GM18858 (cell line): Measurements from ENCODE around the gene DRD2.
"Not testable (repeated sequence)": the region's sequence is repeated elsewhere in the genome, so short reads cannot be mapped to it uniquely, and the experiment has no call there.

Source experiments
- ATAC-seq: cut with Tn5 transposase; IDR thresholded peaks from one replicate; pipeline ENCODE4 v1.9.1; 2021; ENCODE audit not compliant: unreplicated experiment

Gene DRD2

GRCh38 chr11:113475160-113475761, at the start of gene DRD2:
DRD2 (minus strand) TSS chr11:113475398; CDS start chr11:113424651, 50,747 bp downstream.
- no peak for ATAC-seq

GRCh38 chr11:113523906-113524305, 48.7 kb upstream of the DRD2 start:
- ATAC-seq, result not testable (repeated sequence)

GRCh38 chr11:113521737-113522517, 46.7 kb upstream of the DRD2 start:
- no peak for ATAC-seq

- ATAC-seq, result no peak
Observed at GRCh38 chr11:113519989-113520613, 44.9 kb upstream of the DRD2 start.

- no peak for ATAC-seq
Observed at GRCh38 chr11:113518716-113519495, 43.7 kb upstream of the DRD2 start.

- no peak for ATAC-seq
Observed at GRCh38 chr11:113517361-113517760, 42.2 kb upstream of the DRD2 start.

GRCh38 chr11:113514856-113515255, 39.7 kb upstream of the DRD2 start:
- ATAC-seq, result no peak

GRCh38 chr11:113507341-113507740, 32.1 kb upstream of the DRD2 start:
- ATAC-seq, result no peak

GRCh38 chr11:113506893-113507292, 31.7 kb upstream of the DRD2 start:
- ATAC-seq, result no peak

GRCh38 chr11:113506461-113506860, 31.3 kb upstream of the DRD2 start:
- ATAC-seq, result no peak

GRCh38 chr11:113505541-113506375, 30.6 kb upstream of the DRD2 start:
- ATAC-seq, result no peak

- ATAC-seq, result no peak
Observed at GRCh38 chr11:113505046-113505445, 29.8 kb upstream of the DRD2 start.

- no peak for ATAC-seq
Observed at GRCh38 chr11:113504586-113504985, 29.4 kb upstream of the DRD2 start.

GRCh38 chr11:113504071-113504470, 28.9 kb upstream of the DRD2 start:
- ATAC-seq, result no peak

GRCh38 chr11:113497066-113497910, 22.1 kb upstream of the DRD2 start:
- no peak for ATAC-seq

GRCh38 chr11:113496026-113496651, 20.9 kb upstream of the DRD2 start:
- no peak for ATAC-seq

- no peak for ATAC-seq
Observed at GRCh38 chr11:113494021-113494420, 18.8 kb upstream of the DRD2 start.

- ATAC-seq, result no peak
Observed at GRCh38 chr11:113493206-113493605, 18.0 kb upstream of the DRD2 start.

GRCh38 chr11:113488931-113489351, 13.7 kb upstream of the DRD2 start:
- no peak for ATAC-seq
